Activated CD8-positive, alpha-beta memory T cell treated with anti-CD3 and anti-CD28 coated beads, Interleukin-2, amount 10 ng/mL, durations not matched to agents 7 days and 5 days (primary cell): Measurements from ENCODE around the gene PGRMC1. TPM values are rescaled to one million over a fixed set of nuclear protein-coding genes. Genes with fewer than 3 reads are reported as not detected.

ENCODE experiments used
- ATAC-seq: fragments of 150-1000 bp; cut with Tn5 transposase; one replicate; pipeline ENCODE4 v1.10.0; 2021; ENCODE audit warnings: moderate library complexity
- CTCF ChIA-PET: fragments of 350-600 bp; sonication (Branson Sonifier 250); formaldehyde crosslinking; loops from one replicate; lab custom pipeline; 2021; ENCODE audit warnings: antibody characterized with exemption; lab: Charles Lee
- DNase-seq: peaks from one replicate; pipeline ENCODE4 v3.0.0-alpha.2; 2020
- H3K27ac Mint-ChIP-seq: one replicate; pipeline ENCODE4 v1.8.0; 2021; ENCODE audit warnings: mild to moderate bottlenecking, mixed read lengths
- H3K27me3 Mint-ChIP-seq: one replicate; pipeline ENCODE4 v1.8.0; 2021; ENCODE audit warnings: mixed read lengths
- H3K36me3 Mint-ChIP-seq: one replicate; pipeline ENCODE4 v1.8.0; 2021; ENCODE audit warnings: mild to moderate bottlenecking, mixed read lengths
- H3K4me1 Mint-ChIP-seq: one replicate; pipeline ENCODE4 v1.8.0; 2021; ENCODE audit warnings: mixed read lengths
- H3K4me3 Mint-ChIP-seq: one replicate; pipeline ENCODE4 v1.8.0; 2021; ENCODE audit warnings: mild to moderate bottlenecking, moderate library complexity, mixed read lengths
- H3K9me3 Mint-ChIP-seq: one replicate; pipeline ENCODE4 v1.8.0; 2022; ENCODE audit warnings: low read depth, mixed read lengths
- total RNA-seq, 2 experiments: library from RNA; stranded (reverse); gene quantifications; one replicate each; pipeline ENCODE4 v1.2.3, GENCODE V29; 2021

Gene PGRMC1
- total RNA-seq, 2 experiments from 2014 or later, result 26.3 to 32.5 TPM

DNA sequence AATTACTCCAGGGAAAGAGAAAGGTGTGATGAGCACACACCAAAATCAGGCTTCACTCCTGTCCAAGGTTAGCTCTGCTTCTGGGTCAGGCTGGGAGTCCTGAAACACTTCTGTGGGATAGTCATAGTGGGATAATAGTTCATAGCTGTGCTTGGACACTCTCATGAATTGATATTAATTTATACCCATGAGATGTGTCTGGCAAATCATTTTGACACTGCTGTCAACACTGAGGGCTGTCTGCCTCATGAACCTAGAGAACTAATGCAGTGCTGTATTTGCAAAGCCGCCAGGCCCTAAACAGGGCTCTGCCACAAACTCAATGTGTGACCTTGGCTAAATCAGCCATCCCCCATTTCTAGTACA is 24.5 kb upstream of the PGRMC1 start:
- ATAC-seq, result no peak
- CTCF ChIA-PET, result no interaction called here
- DNase-seq, result no peak
- Mint-ChIP-seq H3K4me1 (no peaks in the 10 kb centered on the region), H3K36me3 (no peaks in the 10 kb centered on the region), H3K27ac (no peak overlapping the region), H3K27me3 (peaks cover 14% of the 10 kb centered on the region), H3K9me3 (no peaks in the 10 kb centered on the region), H3K4me3 (no peak overlapping the region)

DNA sequence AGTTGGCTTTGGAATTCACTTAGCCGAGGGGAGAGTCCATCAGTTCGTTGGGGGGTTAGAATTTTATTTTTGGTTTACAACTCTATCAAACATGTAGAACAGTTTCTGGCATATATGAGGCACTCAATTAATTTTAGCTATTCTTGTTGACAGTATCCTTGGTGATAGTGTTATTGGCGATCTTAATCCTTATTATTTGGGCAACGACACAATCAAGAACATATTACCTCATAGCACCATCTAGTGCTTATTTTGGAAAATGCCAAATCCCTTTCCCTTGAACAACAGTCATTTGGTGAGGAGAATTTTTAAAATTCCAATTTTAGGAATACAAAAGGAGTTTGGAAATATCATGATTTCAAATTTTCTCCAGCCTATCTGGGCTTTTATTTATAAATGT is 17.9 kb upstream of the PGRMC1 start:
- Mint-ChIP-seq H3K9me3 (no peaks in the 10 kb centered on the region), H3K4me1 (no peaks in the 10 kb centered on the region), H3K27ac (no peak overlapping the region), H3K27me3 (peaks cover 26% of the 10 kb centered on the region), H3K36me3 (no peaks in the 10 kb centered on the region), H3K4me3 (no peak overlapping the region)
- DNase-seq (no peak), ATAC-seq (no peak)
- CTCF ChIA-PET, result interaction anchor here (0.7 to 1.1 kb wide), 3 partner anchors 22 to 380 kb away, joined by 3 to 4 read pairs (median 3); no protein-coding TSS in a partner anchor

- Mint-ChIP-seq H3K9me3 (no peaks in the 10 kb centered on the region), H3K36me3 (no peaks in the 10 kb centered on the region)
- CTCF ChIA-PET, result no interaction called here
These were observed 13.2 kb upstream of the PGRMC1 start for GRCh38 chrX:119222932-119223331.

GRCh38 chrX:119223783-119224182 is 12.3 kb upstream of the PGRMC1 start:
- H3K4me1 Mint-ChIP-seq, result peaks cover 9% of the 10 kb centered on the region
- CTCF ChIA-PET, result no interaction called here
- no peak overlapping the region for H3K27ac Mint-ChIP-seq

More at GRCh38 chrX:119222932-119223331, 13.2 kb upstream of the PGRMC1 start:
- Mint-ChIP-seq H3K4me3 (no peak overlapping the region), H3K27ac (no peak overlapping the region), H3K4me1 (peaks cover 9% of the 10 kb centered on the region), H3K27me3 (peaks cover 29% of the 10 kb centered on the region)
- DNase-seq (no peak), ATAC-seq (no peak)

DNA sequence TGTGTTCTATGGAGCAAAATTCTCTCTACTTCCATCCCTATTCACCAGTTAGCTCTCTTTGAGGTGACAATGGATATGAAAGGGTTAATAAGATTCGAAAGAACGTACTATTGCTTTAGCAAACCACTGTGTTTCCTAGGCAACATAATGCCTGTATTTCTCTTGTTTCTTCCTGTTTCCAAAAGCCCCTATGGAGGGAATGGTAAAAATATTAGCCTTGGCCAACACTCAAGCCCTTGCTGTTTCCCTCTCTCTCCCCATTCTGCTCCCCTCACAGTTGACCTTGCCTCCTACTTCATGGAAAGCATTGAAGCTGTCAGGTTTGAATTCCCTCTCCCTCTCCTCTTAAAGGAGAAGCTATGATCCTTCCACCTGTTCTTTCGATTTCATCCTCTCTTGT is 9.6 kb upstream of the PGRMC1 start:
- ATAC-seq (no peak), DNase-seq (no peak)
- Mint-ChIP-seq H3K36me3 (no peaks in the 10 kb centered on the region), H3K27ac (no peak overlapping the region), H3K4me1 (peaks cover 14% of the 10 kb centered on the region), H3K27me3 (peaks cover 31% of the 10 kb centered on the region), H3K4me3 (no peak overlapping the region), H3K9me3 (no peaks in the 10 kb centered on the region)
- CTCF ChIA-PET, result interaction anchor here (1.1 kb wide), 1 partner anchor 19 kb away, joined by 4 read pairs; no protein-coding TSS in a partner anchor

More at GRCh38 chrX:119223783-119224182, 12.3 kb upstream of the PGRMC1 start:
- no peaks in the 10 kb centered on the region for H3K9me3 Mint-ChIP-seq
- no peaks in the 10 kb centered on the region for H3K36me3 Mint-ChIP-seq
- peaks cover 33% of the 10 kb centered on the region for H3K27me3 Mint-ChIP-seq
- ATAC-seq (no peak), DNase-seq (no peak)
- no peak overlapping the region for H3K4me3 Mint-ChIP-seq

- CTCF ChIA-PET, result no interaction called here
- Mint-ChIP-seq H3K9me3 (no peaks in the 10 kb centered on the region), H3K27ac (no peak overlapping the region), H3K4me3 (no peak overlapping the region), H3K4me1 (peaks cover 16% of the 10 kb centered on the region), H3K27me3 (peaks cover 40% of the 10 kb centered on the region), H3K36me3 (no peaks in the 10 kb centered on the region)
- ATAC-seq (no peak), DNase-seq (no peak)
These were observed 7.4 kb upstream of the PGRMC1 start for GRCh38 chrX:119228512-119229252.

DNA sequence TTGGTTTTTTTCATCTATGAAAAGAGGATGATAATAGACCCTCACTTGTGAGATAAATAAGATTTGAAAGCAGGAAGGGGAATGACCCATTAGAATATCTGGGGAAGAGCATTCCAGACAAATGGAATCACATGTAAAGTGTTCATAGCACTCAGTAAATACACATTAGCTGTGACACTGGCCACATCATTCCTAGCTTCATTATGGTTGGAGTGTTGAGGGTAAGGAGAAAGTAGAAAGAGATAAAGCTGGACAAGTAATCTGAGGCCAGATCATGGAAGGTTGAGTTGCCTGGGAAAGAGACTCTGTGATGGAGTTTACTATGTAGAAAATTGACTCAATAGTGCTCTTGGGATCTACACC is 6.9 kb upstream of the PGRMC1 start:
- H3K4me3 Mint-ChIP-seq, result no peak overlapping the region
- no peak for ATAC-seq
- no peaks in the 10 kb centered on the region for H3K9me3 Mint-ChIP-seq
- peaks cover 12% of the 10 kb centered on the region for H3K4me1 Mint-ChIP-seq
- peaks cover 46% of the 10 kb centered on the region for H3K27me3 Mint-ChIP-seq
- no peaks in the 10 kb centered on the region for H3K36me3 Mint-ChIP-seq
- no peak for DNase-seq
- H3K27ac Mint-ChIP-seq, result no peak overlapping the region
- CTCF ChIA-PET, result no interaction called here

GRCh38 chrX:119230850-119231249 is 5.2 kb upstream of the PGRMC1 start:
- Mint-ChIP-seq H3K27me3 (peaks cover 46% of the 10 kb centered on the region), H3K4me3 (no peak overlapping the region), H3K4me1 (peaks cover 13% of the 10 kb centered on the region), H3K27ac (no peak overlapping the region), H3K9me3 (no peaks in the 10 kb centered on the region), H3K36me3 (no peaks in the 10 kb centered on the region)
- CTCF ChIA-PET, result no interaction called here
- ATAC-seq, result peak; percentile 39
- peak; percentile 41 for DNase-seq

- ATAC-seq, result no peak
- CTCF ChIA-PET, result no interaction called here
These were observed 4.1 kb upstream of the PGRMC1 start for GRCh38 chrX:119231936-119232445.

DNA sequence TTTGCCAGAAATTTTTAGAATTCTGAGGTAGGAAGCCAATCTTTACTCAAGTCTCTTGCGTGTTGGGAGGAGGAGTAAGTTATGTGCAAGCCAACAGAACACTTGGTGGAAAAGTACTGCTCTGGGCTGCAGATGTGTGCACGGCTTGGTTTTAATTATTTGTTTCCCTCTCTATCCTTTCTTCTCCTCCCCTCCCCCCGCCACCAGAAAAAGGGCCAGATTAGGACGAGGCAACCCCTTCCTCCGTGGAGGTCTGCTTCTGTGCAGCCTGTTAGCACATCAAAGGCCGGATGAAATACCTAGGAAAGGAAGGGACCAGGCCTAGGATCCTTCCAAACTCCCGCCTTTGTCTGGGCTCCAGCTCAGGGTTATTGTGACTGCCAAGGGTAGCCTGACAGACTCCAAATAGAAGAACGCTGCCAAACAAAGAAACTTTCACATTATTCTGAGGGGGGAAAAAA is 1.0 kb upstream of the PGRMC1 start:
- H3K9me3 Mint-ChIP-seq, result no peaks in the 10 kb centered on the region
- ATAC-seq, result no peak
- CTCF ChIA-PET, result no interaction called here
- peak overlapping the region; percentile 87 for H3K4me3 Mint-ChIP-seq
- DNase-seq, result no peak
- H3K36me3 Mint-ChIP-seq, result peaks cover 6% of the 10 kb centered on the region
- H3K4me1 Mint-ChIP-seq, result peaks cover 33% of the 10 kb centered on the region
- H3K27ac Mint-ChIP-seq, result no peak overlapping the region
- H3K27me3 Mint-ChIP-seq, result peaks cover 21% of the 10 kb centered on the region

More at GRCh38 chrX:119231936-119232445, 4.1 kb upstream of the PGRMC1 start:
- Mint-ChIP-seq H3K27me3 (peaks cover 42% of the 10 kb centered on the region), H3K27ac (no peak overlapping the region), H3K4me1 (peaks cover 14% of the 10 kb centered on the region), H3K36me3 (peaks cover under 1% of the 10 kb centered on the region), H3K4me3 (no peak overlapping the region), H3K9me3 (no peaks in the 10 kb centered on the region)
- no peak for DNase-seq

DNA sequence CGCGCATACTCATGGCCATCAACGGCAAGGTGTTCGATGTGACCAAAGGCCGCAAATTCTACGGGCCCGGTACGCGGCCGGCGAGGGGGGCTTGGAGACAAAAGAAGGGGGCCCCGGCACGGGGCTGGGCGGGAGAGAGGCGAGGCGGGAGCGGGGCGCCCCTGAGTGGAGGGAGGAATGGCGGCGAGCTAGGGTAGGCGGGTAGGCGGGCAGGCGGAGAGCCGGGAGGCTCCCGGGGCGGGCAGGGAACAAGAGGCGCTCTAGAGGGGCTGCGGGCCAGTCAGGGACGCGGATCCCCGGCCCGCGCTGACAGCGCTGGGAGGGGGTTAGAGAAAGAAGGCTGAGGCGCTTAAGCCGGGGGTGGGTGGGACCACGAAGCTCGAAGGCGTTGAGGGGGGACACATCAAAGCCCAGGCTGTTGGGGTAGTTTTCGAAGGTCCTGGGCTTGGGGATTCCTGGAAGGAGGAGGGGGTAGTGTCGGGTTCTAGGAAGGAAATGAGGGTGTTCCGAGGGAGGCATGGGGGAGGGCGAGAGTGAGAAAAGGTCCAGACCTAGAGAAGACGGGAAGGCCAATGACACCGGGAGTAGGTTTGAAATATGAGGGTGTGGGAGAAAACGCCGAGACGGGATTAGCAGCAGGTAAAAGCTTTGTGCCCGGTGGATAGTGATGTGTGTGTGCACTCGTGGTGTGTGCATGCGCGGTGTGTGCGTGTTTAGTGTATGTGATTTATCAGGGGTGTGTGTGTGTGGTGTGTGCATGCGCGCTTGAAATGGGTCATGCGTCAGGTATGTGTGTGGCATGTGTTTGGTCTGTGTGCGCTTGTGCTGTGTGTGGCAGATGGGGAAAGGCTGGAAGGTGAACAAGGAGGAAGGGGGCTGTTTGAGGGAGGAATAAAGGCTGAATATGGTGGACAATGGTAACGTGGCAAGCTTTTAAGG is 807 bp downstream of the PGRMC1 start:
- peak overlapping the region; percentile 87 for H3K4me3 Mint-ChIP-seq
- peak; percentile 41 for DNase-seq
- H3K27me3 Mint-ChIP-seq, result peaks cover 15% of the 10 kb centered on the region
- peak; percentile 31 for ATAC-seq
- H3K9me3 Mint-ChIP-seq, result no peaks in the 10 kb centered on the region
- H3K4me1 Mint-ChIP-seq, result peaks cover 35% of the 10 kb centered on the region
- CTCF ChIA-PET, result interaction anchor here (0.6 kb wide), 1 partner anchor 228 kb away, joined by 3 read pairs; no protein-coding TSS in a partner anchor
- H3K36me3 Mint-ChIP-seq, result peaks cover 15% of the 10 kb centered on the region
- H3K27ac Mint-ChIP-seq, result peak overlapping the region; percentile 86

GRCh38 chrX:119237562-119237942 is 1.5 kb downstream of the PGRMC1 start:
- peaks cover 40% of the 10 kb centered on the region for H3K4me1 Mint-ChIP-seq
- CTCF ChIA-PET, result no interaction called here
- H3K27me3 Mint-ChIP-seq, result peaks cover 13% of the 10 kb centered on the region
- peak overlapping the region; percentile 87 for H3K4me3 Mint-ChIP-seq
- peak overlapping the region; percentile 86 for H3K27ac Mint-ChIP-seq
- DNase-seq (no peak), ATAC-seq (no peak)
- no peaks in the 10 kb centered on the region for H3K9me3 Mint-ChIP-seq
- peaks cover 22% of the 10 kb centered on the region for H3K36me3 Mint-ChIP-seq

- Mint-ChIP-seq H3K4me3 (no peak overlapping the region), H3K36me3 (peaks cover 28% of the 10 kb centered on the region), H3K4me1 (peaks cover 42% of the 10 kb centered on the region), H3K27me3 (peaks cover 12% of the 10 kb centered on the region), H3K27ac (no peak overlapping the region), H3K9me3 (no peaks in the 10 kb centered on the region)
- ATAC-seq (no peak), DNase-seq (no peak)
- CTCF ChIA-PET, result no interaction called here
These were observed 2.5 kb downstream of the PGRMC1 start for GRCh38 chrX:119238557-119238956.
